GM12878 (cell line): ENCODE results near the gene P3H1. TPM values are rescaled to one million over a fixed set of nuclear protein-coding genes. Genes with fewer than 3 reads are reported as not detected.

ENCODE experiments used
- ATAC-seq: fragments of 200-7000 bp; cut with Tn5 transposase; 3 replicates; pipeline ENCODE4 v1.9.1; 2020; ENCODE audit warnings: mild to moderate bottlenecking, moderate library complexity
- BruUV-seq: library from RNA; stranded (reverse); fragments of 400-500 nt; replicated peaks from 2 replicates; lab custom pipeline; 2021; lab: Mats Ljungman, UMichigan
- CTCF ChIA-PET: fragments of 300-600 bp; sonication (Branson Sonifier 250); formaldehyde crosslinking; extraction: SDS; loops from one replicate; lab custom pipeline; 2021; ENCODE audit warnings: inconsistent platforms; lab: Yijun Ruan, JAX
- POLR2A ChIA-PET: fragments of 350-600 bp; formaldehyde crosslinking; extraction: SDS; loops from one replicate; lab custom pipeline; 2021; ENCODE audit warnings: inconsistent platforms; lab: Charles Lee
- RAD21 ChIA-PET: fragments of 300-600 bp; sonication (Branson Sonifier 250); formaldehyde crosslinking; loops from one replicate; lab custom pipeline; 2023; ENCODE audit warnings: antibody characterized with exemption; ENCODE audit not compliant: unreplicated experiment; lab: Charles Lee
- SMC1A ChIA-PET: fragments of 300-600 bp; sonication (Branson Sonifier 250); formaldehyde crosslinking; loops from one replicate; lab custom pipeline; 2023; ENCODE audit not compliant: unreplicated experiment, uncharacterized antibody; lab: Charles Lee
- DNase-seq: peaks from one replicate; pipeline ENCODE4 v3.0.0-alpha.2; 2011; ENCODE audit warnings: low read depth, low spot score
- FAIRE-seq: peaks from 3 replicates; lab custom pipeline; 2011; peaks lifted over from hg19 to GRCh38; lab: Jason Lieb, UNC
- H2AFZ ChIP-seq: 2 replicates; pipeline ENCODE4 v1.6.0; 2011; ENCODE audit warnings: low read depth, low read length, control low read depth; ENCODE audit not compliant: control insufficient read depth
- H3K27ac ChIP-seq: 2 replicates; pipeline ENCODE4 v1.5.1; 2011; ENCODE audit warnings: control low read depth; ENCODE audit not compliant: control insufficient read depth, insufficient read depth
- H3K27me3 ChIP-seq, 2 experiments: replicated peaks in 1 of 2; 2 replicates each; pipeline versions ENCODE4 v1.6.0 to v1.6.1; 2011; ENCODE audit warnings: low read length in 1 of 2; ENCODE audit not compliant: control insufficient read depth in 2 of 2, insufficient read depth in 2 of 2
- H3K36me3 ChIP-seq, 2 experiments: 2 replicates each; pipeline ENCODE4 v1.5.1; 2011; ENCODE audit warnings: low read length in 1 of 2; ENCODE audit not compliant: control insufficient read depth in 2 of 2, insufficient read depth in 2 of 2
- H3K4me1 ChIP-seq: 2 replicates; pipeline ENCODE4 v1.6.1; 2011; ENCODE audit warnings: mild to moderate bottlenecking, low read length, moderate library complexity, mixed read lengths; ENCODE audit not compliant: control insufficient read depth, insufficient read depth
- H3K4me2 ChIP-seq: 2 replicates; pipeline ENCODE4 v1.6.0; 2011; ENCODE audit warnings: control low read depth; ENCODE audit not compliant: control insufficient read depth, insufficient read depth
- H3K4me3 ChIP-seq: fragments of 200-600 bp; sonication (generic); 2 replicates; pipeline ENCODE4 v1.5.1; 2016
- H3K79me2 ChIP-seq: 2 replicates; pipeline ENCODE4 v1.6.0; 2011; ENCODE audit warnings: low read length; ENCODE audit not compliant: control insufficient read depth, insufficient read depth
- H3K9ac ChIP-seq: 2 replicates; pipeline ENCODE4 v1.8.0; 2011; ENCODE audit warnings: low read length, control low read depth, mixed read lengths; ENCODE audit not compliant: control insufficient read depth, insufficient read depth
- H3K9me3 ChIP-seq: replicated peaks from 3 replicates; pipeline ENCODE4 v1.5.1; 2011; ENCODE audit warnings: mild to moderate bottlenecking, low read length; ENCODE audit not compliant: control insufficient read depth, insufficient read depth
- H4K20me1 ChIP-seq: 2 replicates; pipeline ENCODE4 v1.6.0; 2011; ENCODE audit not compliant: control insufficient read depth, insufficient read depth
- CHD4 ChIP-seq: fragments of 200-600 bp; sonication (generic); IDR thresholded peaks from 2 replicates; pipeline ENCODE4 v1.6.1; 2016; ENCODE audit warnings: mild to moderate bottlenecking
- FOXM1 ChIP-seq: IDR thresholded peaks from 2 replicates; pipeline ENCODE4 v1.6.1; 2012; ENCODE audit warnings: low read depth, mild to moderate bottlenecking, inconsistent platforms, low read length, moderate library complexity
- JUND ChIP-seq: IDR thresholded peaks from 2 replicates; pipeline ENCODE4 v1.6.1; 2012; ENCODE audit warnings: low read depth, mild to moderate bottlenecking, low read length, improper control_type of control experiment, moderate library complexity
- MTA3 ChIP-seq: IDR thresholded peaks from 2 replicates; pipeline ENCODE4 v1.6.1; 2012; ENCODE audit warnings: low read length, inconsistent platforms, borderline replicate concordance
- NBN ChIP-seq: fragments of 450-650 bp; IDR thresholded peaks from 2 replicates; pipeline ENCODE4 v1.6.1; 2016
- RAD51 ChIP-seq: fragments of 450-650 bp; IDR thresholded peaks from 2 replicates; pipeline ENCODE4 v1.6.1; 2016; ENCODE audit warnings: moderate library complexity, mild to moderate bottlenecking, inconsistent platforms
- SREBF1 ChIP-seq: IDR thresholded peaks from 2 replicates; pipeline ENCODE4 v1.6.1; 2012; ENCODE audit warnings: mild to moderate bottlenecking, low read length
- STAT3 ChIP-seq: IDR thresholded peaks from 2 replicates; pipeline ENCODE4 v1.6.1; 2011; ENCODE audit warnings: low read depth, low read length, improper control_type of control experiment
- WRNIP1 ChIP-seq: IDR thresholded peaks from 2 replicates; pipeline ENCODE4 v1.6.1; 2011; ENCODE audit warnings: low read depth, low read length, improper control_type of control experiment, borderline replicate concordance
- ZNF622 ChIP-seq: fragments of 450-650 bp; IDR thresholded peaks from 2 replicates; pipeline ENCODE4 v1.6.1; 2017; ENCODE audit warnings: mild to moderate bottlenecking, inconsistent platforms
- WGBS: methylation state at CpG from one replicate; pipeline ENCODE4 v1.1.6; 2016; ENCODE audit warnings: low lambda C conversion rate; ENCODE audit not compliant: insufficient replicate concordance, insufficient coverage; ENCODE audit errors: missing lambda C conversion rate; 5-methylcytosine and 5-hydroxymethylcytosine counted together
- in situ Hi-C: fragments of 300-500 bp; cut with MboI; formaldehyde crosslinking; loops from 9 replicates; pipeline ENCODE4 v1.14.3; 2018; ENCODE audit warnings: mixed read lengths
- intact Hi-C: fragments of 100-400 bp; cut with micrococcal nuclease; formaldehyde crosslinking; loops from one replicate; pipeline ENCODE4 v1.14.2; 2022; ENCODE audit not compliant: unreplicated experiment
- polyA plus RNA-seq, 11 experiments: library from polyadenylated mRNA; depleted of rRNA in 4 of 11; unstranded in 6 of 11; stranded (reverse) in 5 of 11; fragments of >200 nt; fragmentation: Nextera tagmentation in 4 of 11; fragmentation: Illumina TruSeq in 1 of 11; extraction: Ambion mirVana in 4 of 11; extraction: Trizol in 1 of 11; gene quantifications; 1 replicate in 1 of 11; 2 replicates in 10 of 11; pipeline versions ENCODE4 v1.2.1 to v1.2.3, GENCODE V29; 2011 to 2016; ENCODE audit warnings: inconsistent platforms in 2 of 11, missing spikeins in 2 of 11, low read depth in 1 of 11
- total RNA-seq, 4 experiments: library from RNA; depleted of rRNA in 3 of 4; stranded (reverse); fragments of >200 nt in 3 of 4; fragmentation: Illumina TruSeq in 1 of 4; extraction: Trizol in 1 of 4; gene quantifications; 2 replicates each; pipeline versions ENCODE4 v1.2.1 to v1.2.3, GENCODE V29; 2013 to 2021
- TF ChIP-seq, protein P1 (sequence below): fragments of 450-650 bp; IDR thresholded peaks from 2 replicates; pipeline ENCODE4 v1.6.1; 2017; ENCODE audit warnings: low read depth, mild to moderate bottlenecking, moderate library complexity
- TF ChIP-seq, protein P2 (sequence below): IDR thresholded peaks from 2 replicates; pipeline ENCODE4 v1.6.1; 2012; ENCODE audit warnings: low read length, inconsistent platforms

P3H1 gene
- total and polyA plus RNA-seq, 10 of the 15 experiments (the other 5 are each of a cell fraction or from before 2014, with no cell fraction given): 0.72 to 42.4 (median 26.0) TPM

DNA sequence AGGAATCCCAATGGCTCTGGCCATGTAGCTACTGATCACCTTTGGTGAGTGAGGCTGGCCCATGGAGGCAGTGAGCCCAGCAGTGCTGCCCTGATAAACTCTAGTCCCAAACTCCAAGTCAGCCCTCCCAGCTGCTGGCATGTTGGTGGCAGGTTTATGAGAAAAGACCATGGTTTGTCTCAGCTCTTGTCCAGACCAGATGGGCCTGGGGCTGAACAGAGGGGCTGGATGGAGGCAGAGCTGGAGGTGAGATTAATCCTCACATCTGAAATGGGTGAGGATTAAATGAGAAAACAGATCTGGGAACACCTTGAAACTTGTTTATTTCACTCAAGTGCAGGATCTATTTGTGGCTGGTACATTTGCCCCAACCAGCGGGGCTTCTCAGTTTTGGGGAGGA, 21.2 kb upstream of the P3H1 start:
- H3K27me3 ChIP-seq: no peaks in the 10 kb centered on the region
- CTCF ChIA-PET: interaction anchor here (1.7 kb wide), 1 partner anchor 10 kb away, joined by 4 read pairs; no protein-coding TSS in a partner anchor
- H3K4me2 ChIP-seq: no peak overlapping the region
- no peak for DNase-seq
- H3K4me1 ChIP-seq: peaks cover 3% of the 10 kb centered on the region; the same call in 1 of the 2 replicates
- RAD21 ChIA-PET: interaction anchor here (0.5 to 0.6 kb wide), 2 partner anchors 43 to 1309 kb away, joined by 3 read pairs; no protein-coding TSS in a partner anchor
- SMC1A ChIA-PET: no interaction called here
- H2AFZ ChIP-seq: no peak overlapping the region
- no peaks in the 10 kb centered on the region for H3K9me3 ChIP-seq
- no peak for ATAC-seq
- WGBS: 89% methylated on average over 1 of the region's 1 CpG
- BruUV-seq: no TSS peak
- in situ Hi-C loops: no loop called here
- H3K79me2 ChIP-seq: no peaks in the 10 kb centered on the region
- H3K27ac ChIP-seq: no peak overlapping the region
- no peak for FAIRE-seq
- TF ChIP-seq RAD51: no peak
- no peak for TF ChIP-seq WRNIP1
- no peak for TF ChIP-seq ZNF622
- TF ChIP-seq NBN: no peak
- no peak for TF ChIP-seq CHD4
- TF ChIP-seq MTA3: no peak
- TF ChIP-seq STAT3: no peak
- TF ChIP-seq JUND: no peak
- no peak for TF ChIP-seq FOXM1
- no peak for TF ChIP-seq SREBF1
- TF ChIP-seq, protein P1, sequence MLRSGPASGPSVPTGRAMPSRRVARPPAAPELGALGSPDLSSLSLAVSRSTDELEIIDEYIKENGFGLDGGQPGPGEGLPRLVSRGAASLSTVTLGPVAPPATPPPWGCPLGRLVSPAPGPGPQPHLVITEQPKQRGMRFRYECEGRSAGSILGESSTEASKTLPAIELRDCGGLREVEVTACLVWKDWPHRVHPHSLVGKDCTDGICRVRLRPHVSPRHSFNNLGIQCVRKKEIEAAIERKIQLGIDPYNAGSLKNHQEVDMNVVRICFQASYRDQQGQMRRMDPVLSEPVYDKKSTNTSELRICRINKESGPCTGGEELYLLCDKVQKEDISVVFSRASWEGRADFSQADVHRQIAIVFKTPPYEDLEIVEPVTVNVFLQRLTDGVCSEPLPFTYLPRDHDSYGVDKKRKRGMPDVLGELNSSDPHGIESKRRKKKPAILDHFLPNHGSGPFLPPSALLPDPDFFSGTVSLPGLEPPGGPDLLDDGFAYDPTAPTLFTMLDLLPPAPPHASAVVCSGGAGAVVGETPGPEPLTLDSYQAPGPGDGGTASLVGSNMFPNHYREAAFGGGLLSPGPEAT: no peak
- TF ChIP-seq, protein P2, sequence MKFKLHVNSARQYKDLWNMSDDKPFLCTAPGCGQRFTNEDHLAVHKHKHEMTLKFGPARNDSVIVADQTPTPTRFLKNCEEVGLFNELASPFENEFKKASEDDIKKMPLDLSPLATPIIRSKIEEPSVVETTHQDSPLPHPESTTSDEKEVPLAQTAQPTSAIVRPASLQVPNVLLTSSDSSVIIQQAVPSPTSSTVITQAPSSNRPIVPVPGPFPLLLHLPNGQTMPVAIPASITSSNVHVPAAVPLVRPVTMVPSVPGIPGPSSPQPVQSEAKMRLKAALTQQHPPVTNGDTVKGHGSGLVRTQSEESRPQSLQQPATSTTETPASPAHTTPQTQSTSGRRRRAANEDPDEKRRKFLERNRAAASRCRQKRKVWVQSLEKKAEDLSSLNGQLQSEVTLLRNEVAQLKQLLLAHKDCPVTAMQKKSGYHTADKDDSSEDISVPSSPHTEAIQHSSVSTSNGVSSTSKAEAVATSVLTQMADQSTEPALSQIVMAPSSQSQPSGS: no peak
- H3K9ac ChIP-seq: no peak overlapping the region
- no peaks in the 10 kb centered on the region for H3K36me3 ChIP-seq
- H3K4me3 ChIP-seq: no peak overlapping the region
- no peaks in the 10 kb centered on the region; the same call in 1 of the 2 replicates for H4K20me1 ChIP-seq
- intact Hi-C loops: no loop called here
- POLR2A ChIA-PET: interaction anchor here (0.5 to 0.6 kb wide), 2 partner anchors 9 to 22 kb away, joined by 4 to 12 read pairs; no protein-coding TSS in a partner anchor
